Activated T-helper 17 cell treated with anti-CD3 and anti-CD28 coated beads, Interleukin-2, amount 50 U/mL, for 72 hours (primary cell): Measurements from ENCODE around the gene LUZP2. TPM values are rescaled to one million over a fixed set of nuclear protein-coding genes. Genes with fewer than 3 reads are reported as not detected.

ENCODE experiments used
- ATAC-seq: fragments of 150-1000 bp; cut with Tn5 transposase; replicated peaks from 2 replicates; pipeline ENCODE4 v1.10.0; 2021; ENCODE audit warnings: mild to moderate bottlenecking, moderate library complexity
- H3K27ac Mint-ChIP-seq: one replicate; pipeline ENCODE4 v1.8.0; 2022; ENCODE audit warnings: mixed read lengths
- H3K27me3 Mint-ChIP-seq: one replicate; pipeline ENCODE4 v1.8.0; 2022; ENCODE audit warnings: mixed read lengths
- H3K36me3 Mint-ChIP-seq: one replicate; pipeline ENCODE4 v1.8.0; 2022; ENCODE audit warnings: low read depth, mild to moderate bottlenecking, mixed read lengths
- H3K4me1 Mint-ChIP-seq: one replicate; pipeline ENCODE4 v1.8.0; 2022; ENCODE audit warnings: mixed read lengths
- H3K4me3 Mint-ChIP-seq: one replicate; pipeline ENCODE4 v1.8.0; 2022; ENCODE audit warnings: mild to moderate bottlenecking, mixed read lengths
- H3K9me3 Mint-ChIP-seq: one replicate; pipeline ENCODE4 v1.8.0; 2022; ENCODE audit warnings: mixed read lengths
- total RNA-seq, 2 donors: library from RNA; stranded (reverse); gene quantifications; one replicate each; pipeline ENCODE4 v1.2.3, GENCODE V29; 2022

LUZP2 gene
- total RNA-seq, 2 donors from 2014 or later = not detected

DNA sequence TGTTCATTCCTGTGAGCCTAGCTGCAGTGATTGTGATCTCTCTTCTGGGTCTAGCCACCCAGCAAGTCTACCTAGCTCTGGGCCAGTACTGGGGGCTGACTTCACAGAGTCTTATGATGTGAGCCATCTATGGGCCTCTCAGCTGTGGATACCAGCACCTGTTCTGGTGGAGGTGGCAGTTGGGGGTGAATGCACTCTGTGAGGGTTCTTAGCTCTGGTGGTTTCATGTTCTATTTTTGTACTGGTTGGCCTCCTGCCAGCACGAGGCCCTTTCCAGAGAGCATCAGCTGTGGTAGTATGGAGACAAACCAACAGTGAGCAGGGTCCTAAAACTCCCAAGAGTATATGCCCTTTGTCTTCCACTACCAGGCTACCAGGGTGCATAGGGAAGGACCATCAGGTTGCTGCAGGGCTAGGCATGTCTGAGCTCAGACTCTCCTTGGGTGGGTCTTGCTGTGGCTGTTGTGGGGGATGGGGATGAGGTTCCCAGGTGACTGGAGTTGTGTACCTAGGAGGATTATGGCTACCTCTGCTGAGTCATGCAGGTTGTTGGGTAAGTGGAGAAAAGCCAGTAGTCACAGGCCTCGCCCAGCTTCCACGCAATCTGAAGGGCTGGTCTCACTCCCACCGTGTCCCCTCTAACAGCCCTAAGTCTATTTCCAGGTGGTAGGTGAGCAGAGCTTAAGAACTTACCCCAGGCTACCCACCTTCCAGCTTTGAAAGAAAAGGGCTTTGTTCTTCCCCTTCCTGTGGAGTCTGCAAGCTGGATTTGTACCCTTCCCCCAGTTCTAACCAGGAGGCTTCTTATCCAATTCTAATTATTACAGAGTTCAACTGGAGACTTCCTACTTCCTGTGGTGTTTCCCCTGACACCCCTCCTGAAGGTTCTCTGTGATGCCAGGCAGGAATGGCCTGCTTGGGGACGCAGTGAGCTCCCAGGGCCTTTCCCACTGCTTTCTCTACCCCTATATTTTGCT, 250.7 kb downstream of the LUZP2 start:
- H3K4me1 Mint-ChIP-seq = no peaks in the 10 kb centered on the region
- H3K36me3 Mint-ChIP-seq = no peaks in the 10 kb centered on the region
- H3K27ac Mint-ChIP-seq = no peak overlapping the region
- ATAC-seq = no peak
- no peak overlapping the region for H3K4me3 Mint-ChIP-seq
- peaks cover 20% of the 10 kb centered on the region for H3K9me3 Mint-ChIP-seq
- no peaks in the 10 kb centered on the region for H3K27me3 Mint-ChIP-seq

DNA sequence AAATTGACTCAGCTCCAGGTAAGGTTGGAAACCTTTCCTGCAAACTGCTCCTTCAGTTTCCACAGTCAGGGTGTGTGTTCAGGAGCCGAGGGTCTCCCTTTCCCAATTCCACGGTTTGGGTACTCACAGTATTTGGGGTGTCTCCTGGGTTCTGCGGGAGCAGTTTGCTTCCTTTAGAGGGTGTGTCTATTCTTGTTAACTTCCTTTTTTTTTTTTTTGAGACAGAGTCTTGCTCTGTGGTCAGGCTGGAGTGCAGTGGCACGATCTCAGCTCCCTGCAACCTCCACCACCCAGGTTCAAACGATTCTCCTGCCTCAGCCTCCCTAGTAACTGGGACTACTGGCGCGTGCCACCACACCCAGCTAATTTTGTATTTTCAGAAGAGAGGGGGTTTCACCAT, 251.4 kb downstream of the LUZP2 start:
- no peak for ATAC-seq
- Mint-ChIP-seq H3K4me3 (no peak overlapping the region), H3K36me3 (no peaks in the 10 kb centered on the region), H3K27ac (no peak overlapping the region), H3K9me3 (peaks cover 18% of the 10 kb centered on the region), H3K27me3 (no peaks in the 10 kb centered on the region), H3K4me1 (no peaks in the 10 kb centered on the region)

DNA sequence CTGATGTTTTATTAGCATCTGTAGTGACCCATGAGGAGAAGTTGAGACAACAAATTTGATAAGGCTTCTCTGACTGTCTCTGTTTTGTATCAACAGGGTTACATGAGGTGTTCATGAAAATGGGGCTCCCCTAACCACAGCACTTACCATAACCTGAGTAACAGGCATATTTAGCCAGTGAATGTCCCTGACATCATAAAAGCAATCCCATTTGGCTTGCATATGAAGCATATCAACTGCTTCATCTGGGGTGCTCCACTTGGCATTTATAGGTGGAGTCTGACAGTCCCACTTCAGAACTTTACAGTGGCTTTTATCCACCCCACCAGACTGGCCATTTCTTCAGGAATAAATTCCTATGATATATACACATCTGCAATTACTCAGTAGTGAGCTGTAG, 257.6 kb downstream of the LUZP2 start:
- no peaks in the 10 kb centered on the region for H3K27me3 Mint-ChIP-seq
- no peak for ATAC-seq
- H3K4me3 Mint-ChIP-seq = no peak overlapping the region

DNA sequence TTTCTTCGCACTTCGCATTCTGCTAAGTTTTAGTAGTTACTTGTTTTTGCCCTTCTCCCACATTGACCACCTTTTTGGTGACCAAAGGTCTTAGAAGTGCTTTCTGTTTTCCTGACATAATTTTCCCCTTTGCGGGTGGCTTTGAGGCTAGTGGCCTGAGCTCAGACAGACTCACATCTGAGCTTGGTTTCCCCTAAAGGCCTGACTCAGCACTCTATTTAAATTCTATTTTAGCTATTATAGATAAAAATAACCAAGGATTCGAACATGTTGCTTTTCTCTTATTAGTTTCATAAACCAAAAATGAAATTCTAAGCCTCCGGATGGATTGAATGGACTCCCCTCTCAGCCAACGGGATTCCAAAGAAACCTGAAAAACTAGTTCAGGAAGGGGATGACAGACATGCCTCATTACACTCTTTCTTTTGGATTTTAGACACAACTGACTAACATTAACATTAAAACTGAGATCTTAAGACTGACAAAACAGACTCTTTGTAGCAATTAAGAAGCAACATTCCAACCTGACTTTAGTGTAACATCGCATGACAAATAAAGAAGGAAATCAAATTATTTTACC, 258.5 kb downstream of the LUZP2 start:
- Mint-ChIP-seq H3K36me3 (no peaks in the 10 kb centered on the region), H3K4me1 (no peaks in the 10 kb centered on the region), H3K4me3 (no peak overlapping the region), H3K27me3 (no peaks in the 10 kb centered on the region), H3K27ac (no peak overlapping the region), H3K9me3 (peaks cover 9% of the 10 kb centered on the region)
- ATAC-seq = no peak

More for the DNA sequence above, 257.6 kb downstream of the LUZP2 start:
- Mint-ChIP-seq H3K4me1 (no peaks in the 10 kb centered on the region), H3K9me3 (peaks cover 12% of the 10 kb centered on the region), H3K27ac (no peak overlapping the region), H3K36me3 (no peaks in the 10 kb centered on the region)

DNA sequence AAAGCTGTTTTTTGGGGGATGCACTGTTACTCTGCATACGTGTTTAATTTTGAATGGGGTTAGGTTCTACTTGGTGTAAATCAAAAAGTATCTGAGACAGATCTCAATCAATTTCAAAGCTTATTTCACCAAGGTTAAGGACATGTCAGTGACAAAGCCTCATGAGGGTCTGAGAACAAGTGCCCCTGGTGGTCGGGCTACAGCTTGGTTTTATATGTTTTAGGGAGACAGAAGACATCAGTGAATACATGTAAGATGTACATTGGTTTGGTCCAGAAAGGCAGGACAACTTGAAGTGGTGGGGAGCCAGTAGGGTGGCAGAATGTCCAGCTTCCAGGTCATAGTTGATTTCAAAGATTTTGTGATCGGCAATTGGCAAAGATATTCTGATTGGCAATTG, 262.9 kb downstream of the LUZP2 start:
- H3K27ac Mint-ChIP-seq = no peak overlapping the region
- H3K27me3 Mint-ChIP-seq = no peaks in the 10 kb centered on the region
- H3K36me3 Mint-ChIP-seq = no peaks in the 10 kb centered on the region
- ATAC-seq = no peak
- H3K4me1 Mint-ChIP-seq = no peaks in the 10 kb centered on the region
- H3K9me3 Mint-ChIP-seq = peaks cover 9% of the 10 kb centered on the region
- H3K4me3 Mint-ChIP-seq = no peak overlapping the region

DNA sequence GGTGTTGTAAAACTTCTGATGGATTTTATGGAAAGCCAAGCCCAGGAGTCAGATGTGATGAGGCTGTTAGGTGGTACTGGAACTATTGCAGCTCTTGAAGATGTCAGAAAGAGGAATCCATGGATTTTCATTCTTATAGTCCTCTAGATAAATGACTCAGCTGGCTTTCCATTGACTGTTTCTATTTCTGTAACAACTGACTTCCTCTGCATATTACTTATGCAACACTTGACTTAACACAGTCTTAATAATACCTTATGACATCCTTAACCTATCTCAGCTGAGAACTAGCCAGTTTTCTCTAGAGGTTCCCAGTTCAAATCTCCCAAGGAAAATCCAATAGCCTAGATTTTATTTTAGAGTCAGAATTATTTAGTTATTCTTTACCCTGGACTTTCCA, 263.8 kb downstream of the LUZP2 start:
- no peak for ATAC-seq
- Mint-ChIP-seq H3K27me3 (no peaks in the 10 kb centered on the region), H3K4me1 (no peaks in the 10 kb centered on the region), H3K36me3 (no peaks in the 10 kb centered on the region), H3K9me3 (peaks cover 9% of the 10 kb centered on the region), H3K27ac (no peak overlapping the region), H3K4me3 (no peak overlapping the region)

DNA sequence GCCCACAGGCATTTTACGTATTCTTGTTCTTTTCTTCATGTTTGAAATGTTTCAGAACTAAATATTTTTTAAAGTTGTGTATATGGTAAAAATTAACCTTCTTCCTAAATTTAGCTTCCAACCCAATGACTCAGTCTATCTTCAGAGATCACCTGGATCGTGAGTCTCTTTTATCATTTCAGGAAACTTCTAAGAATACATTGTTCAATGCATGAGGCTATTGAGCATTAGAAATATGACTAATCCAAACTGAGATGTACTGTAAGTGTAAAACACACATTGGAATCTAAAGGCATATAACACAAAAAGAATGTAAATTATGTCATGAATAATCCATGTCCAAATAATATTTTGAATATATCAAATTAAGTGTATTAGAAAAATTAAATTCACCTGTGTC, 265.2 kb downstream of the LUZP2 start:
- no peaks in the 10 kb centered on the region for H3K36me3 Mint-ChIP-seq
- no peaks in the 10 kb centered on the region for H3K27me3 Mint-ChIP-seq
- no peak overlapping the region for H3K4me3 Mint-ChIP-seq
- no peaks in the 10 kb centered on the region for H3K4me1 Mint-ChIP-seq
- no peak for ATAC-seq
- no peak overlapping the region for H3K27ac Mint-ChIP-seq
- H3K9me3 Mint-ChIP-seq = peaks cover 4% of the 10 kb centered on the region

DNA sequence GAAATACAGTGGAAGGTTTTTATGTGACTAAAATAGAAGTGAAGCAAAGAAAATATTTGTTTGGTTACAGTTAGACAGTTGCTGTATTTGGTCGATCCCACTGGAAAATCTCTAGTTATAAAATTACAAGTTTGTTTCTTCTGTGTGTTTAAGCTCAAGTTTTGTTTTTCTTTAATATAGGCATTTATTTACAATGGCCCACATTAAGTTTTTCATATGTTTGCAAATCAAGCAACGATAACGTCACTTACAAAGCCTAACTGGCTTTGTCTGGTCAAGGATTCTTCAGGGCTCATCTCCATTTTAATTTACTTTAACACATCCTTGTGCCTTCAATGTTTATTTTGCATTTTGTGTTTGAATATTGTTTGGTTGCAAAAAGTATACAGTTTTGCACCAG, 270.6 kb downstream of the LUZP2 start:
- H3K9me3 Mint-ChIP-seq = peaks cover 7% of the 10 kb centered on the region
- no peaks in the 10 kb centered on the region for H3K36me3 Mint-ChIP-seq
- H3K4me3 Mint-ChIP-seq = no peak overlapping the region
- H3K4me1 Mint-ChIP-seq = no peaks in the 10 kb centered on the region
- no peak overlapping the region for H3K27ac Mint-ChIP-seq
- H3K27me3 Mint-ChIP-seq = no peaks in the 10 kb centered on the region
- ATAC-seq = no peak

DNA sequence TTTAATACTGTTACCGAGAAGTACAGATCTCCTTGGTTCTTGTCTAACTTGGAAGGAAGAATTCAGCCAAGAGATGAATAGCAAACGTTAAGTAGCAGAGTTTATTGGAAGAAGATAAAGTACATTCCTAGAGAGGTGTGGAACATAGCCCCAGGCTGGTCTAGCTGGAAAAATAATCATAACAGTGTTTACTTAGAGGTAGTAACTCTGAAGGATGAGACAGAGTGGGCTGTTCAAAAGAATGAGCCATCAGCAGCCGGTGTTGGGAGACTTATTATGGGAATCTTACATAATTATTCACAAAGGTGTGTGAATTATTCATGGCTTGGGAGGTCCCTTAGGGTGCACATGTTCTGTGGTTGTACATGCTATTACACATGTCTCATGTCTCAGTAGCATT, 276.5 kb downstream of the LUZP2 start:
- Mint-ChIP-seq H3K27ac (no peak overlapping the region), H3K4me1 (no peaks in the 10 kb centered on the region), H3K36me3 (no peaks in the 10 kb centered on the region), H3K9me3 (peaks cover 7% of the 10 kb centered on the region), H3K27me3 (no peaks in the 10 kb centered on the region), H3K4me3 (no peak overlapping the region)
- no peak for ATAC-seq

DNA sequence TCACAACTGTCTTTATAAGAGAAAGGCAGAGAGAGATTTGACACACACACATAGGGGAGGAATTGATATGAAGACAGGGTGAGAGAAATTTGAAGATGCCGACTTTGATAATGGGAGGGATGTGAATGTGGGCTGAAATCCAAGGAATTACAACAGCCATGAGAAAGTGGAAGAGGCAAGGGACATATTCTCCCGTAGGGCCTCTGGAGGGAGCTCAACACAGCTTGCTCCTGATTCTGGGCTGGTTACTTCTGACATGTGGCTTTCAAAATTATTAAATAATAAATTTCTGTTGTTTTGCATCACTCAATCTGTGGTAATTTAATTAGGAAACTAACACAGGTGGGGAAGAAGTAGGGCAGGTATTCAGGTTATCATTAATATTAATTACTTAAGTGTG, 282.9 kb downstream of the LUZP2 start:
- Mint-ChIP-seq H3K4me1 (no peaks in the 10 kb centered on the region), H3K9me3 (peaks cover 12% of the 10 kb centered on the region), H3K4me3 (no peak overlapping the region), H3K27me3 (no peaks in the 10 kb centered on the region), H3K36me3 (no peaks in the 10 kb centered on the region), H3K27ac (no peak overlapping the region)
- no peak for ATAC-seq

DNA sequence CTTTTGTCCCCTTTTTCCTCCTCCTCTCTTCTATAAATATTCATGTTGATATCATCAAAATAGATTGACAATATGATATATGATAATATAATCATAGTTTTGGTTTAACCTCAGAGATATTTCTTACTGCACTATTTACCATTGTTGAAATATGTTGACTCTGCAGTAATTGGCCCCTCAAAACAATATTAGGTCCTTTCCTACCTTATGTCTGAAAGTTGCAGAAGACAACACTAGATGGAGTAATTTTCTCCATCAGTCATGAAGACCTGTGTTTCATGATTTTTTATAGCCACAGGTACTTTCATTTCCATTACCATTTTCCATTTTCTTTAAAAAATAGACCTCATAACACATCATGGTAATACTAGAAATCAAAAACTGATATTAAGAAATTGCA, 284.4 kb downstream of the LUZP2 start:
- ATAC-seq = no peak
- no peaks in the 10 kb centered on the region for H3K4me1 Mint-ChIP-seq
- peaks cover 12% of the 10 kb centered on the region for H3K9me3 Mint-ChIP-seq
- no peaks in the 10 kb centered on the region for H3K27me3 Mint-ChIP-seq
- H3K27ac Mint-ChIP-seq = no peak overlapping the region
- no peaks in the 10 kb centered on the region for H3K36me3 Mint-ChIP-seq
- H3K4me3 Mint-ChIP-seq = no peak overlapping the region

DNA sequence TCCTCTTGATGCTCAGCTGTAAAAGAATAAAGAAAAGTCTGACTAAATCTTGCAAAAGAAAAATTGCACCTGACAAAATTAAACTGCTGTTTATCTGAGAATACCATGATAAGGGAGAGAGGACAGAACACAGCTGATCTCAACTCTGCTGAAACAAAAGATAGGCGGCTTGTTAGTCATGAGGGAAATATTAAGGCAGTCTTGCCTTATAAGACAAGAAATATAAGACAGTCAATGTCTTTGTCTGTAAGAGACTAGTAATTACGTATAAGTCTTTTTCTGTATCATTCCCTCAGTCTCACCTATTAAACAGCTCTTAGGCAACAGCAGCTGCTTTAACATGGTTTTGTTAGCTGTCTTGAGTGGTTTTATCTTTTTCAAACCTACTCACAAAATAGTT, 296.6 kb downstream of the LUZP2 start:
- no peak for ATAC-seq
- Mint-ChIP-seq H3K4me1 (no peaks in the 10 kb centered on the region), H3K4me3 (no peak overlapping the region), H3K27ac (no peak overlapping the region), H3K36me3 (no peaks in the 10 kb centered on the region), H3K9me3 (peaks cover 11% of the 10 kb centered on the region), H3K27me3 (no peaks in the 10 kb centered on the region)

DNA sequence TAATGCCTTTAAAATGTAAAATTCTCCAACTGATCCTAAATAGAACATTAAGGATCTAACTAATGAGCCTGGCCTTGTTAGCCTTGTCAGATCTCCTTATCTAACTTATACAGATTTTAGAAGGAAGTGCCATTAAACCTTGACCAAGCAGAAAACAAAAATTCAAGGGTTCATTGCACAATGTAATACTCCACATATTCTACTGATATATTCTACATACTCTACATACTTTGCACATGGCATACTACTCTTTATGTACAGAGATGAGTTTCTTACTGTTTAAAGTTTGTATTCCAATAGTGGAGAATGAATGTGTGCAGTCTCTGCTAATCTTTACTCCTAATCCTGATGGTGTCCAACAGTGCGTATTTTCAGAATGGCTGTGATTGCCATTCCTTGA, 297.2 kb downstream of the LUZP2 start:
- H3K4me3 Mint-ChIP-seq = no peak overlapping the region

DNA sequence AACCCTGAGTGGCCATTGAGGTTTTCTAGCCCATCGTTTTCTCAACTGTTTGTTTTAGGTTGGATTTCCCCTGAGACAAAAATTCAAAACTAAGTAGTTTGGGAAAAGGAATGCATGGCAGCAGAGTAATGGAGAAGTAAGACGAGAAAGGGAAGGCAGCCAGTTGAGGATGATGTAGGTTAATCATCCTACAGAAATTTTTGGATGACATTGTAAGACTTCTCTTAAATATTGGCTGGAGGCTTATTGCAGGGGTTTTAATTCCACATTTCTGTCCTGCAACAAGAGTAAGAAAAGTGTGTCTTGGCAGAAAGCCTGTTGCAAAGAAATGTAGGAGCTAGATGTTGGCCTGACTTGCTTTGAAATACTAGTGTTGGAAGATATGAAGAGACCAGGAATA, 308.8 kb downstream of the LUZP2 start:
- Mint-ChIP-seq H3K4me3 (no peak overlapping the region), H3K9me3 (peaks cover 8% of the 10 kb centered on the region), H3K4me1 (no peaks in the 10 kb centered on the region), H3K36me3 (no peaks in the 10 kb centered on the region), H3K27me3 (no peaks in the 10 kb centered on the region), H3K27ac (no peak overlapping the region)
- no peak for ATAC-seq

More for the DNA sequence above, 297.2 kb downstream of the LUZP2 start:
- Mint-ChIP-seq H3K9me3 (peaks cover 11% of the 10 kb centered on the region), H3K4me1 (no peaks in the 10 kb centered on the region), H3K27ac (no peak overlapping the region), H3K36me3 (no peaks in the 10 kb centered on the region), H3K27me3 (no peaks in the 10 kb centered on the region)
- no peak for ATAC-seq

DNA sequence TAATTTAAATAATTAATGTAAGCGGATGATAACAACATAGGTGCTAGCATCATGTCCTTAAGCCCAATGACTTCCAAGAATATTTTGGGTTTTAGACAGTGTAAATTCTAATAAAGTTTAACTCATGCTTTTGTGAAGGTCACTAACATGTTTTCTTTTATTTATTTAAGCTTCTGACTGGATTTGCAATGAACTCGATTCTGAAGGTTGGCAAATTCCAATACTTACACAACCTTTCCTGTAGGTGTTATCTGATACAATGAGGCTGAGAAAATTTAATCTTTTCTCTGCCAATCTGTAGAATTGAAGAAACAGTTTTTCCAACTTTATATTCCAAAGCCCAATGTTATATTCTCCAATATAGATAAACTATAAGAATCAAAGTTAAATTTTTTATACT, 311.3 kb downstream of the LUZP2 start:
- no peaks in the 10 kb centered on the region for H3K4me1 Mint-ChIP-seq
- no peak for ATAC-seq
- no peak overlapping the region for H3K27ac Mint-ChIP-seq
- H3K9me3 Mint-ChIP-seq = peaks cover 9% of the 10 kb centered on the region
- H3K4me3 Mint-ChIP-seq = no peak overlapping the region
- H3K36me3 Mint-ChIP-seq = no peaks in the 10 kb centered on the region
- H3K27me3 Mint-ChIP-seq = no peaks in the 10 kb centered on the region
